ENCODE results near the gene SYNDIG1. TPM values are rescaled to one million over a fixed set of nuclear protein-coding genes. Genes with fewer than 3 reads are reported as not detected.

The SYNDIG1 gene
- total and polyA plus RNA-seq, 2 donors, result 1.7 to 2.2 TPM

- WGBS, result 84% methylated on average over 15 of the region's 15 CpGs
- Histone ChIP-seq H3K4me1 (ENCODE audit: insufficient read depth) (no peaks in the 10 kb centered on the region), H3K4me3 (ENCODE audit: low read depth, low read length) (no peak overlapping the region), H3K27ac (ENCODE audit: low read depth) (no peak overlapping the region), H3K36me3 (ENCODE audit: insufficient read depth) (no peaks in the 10 kb centered on the region)
- no peak for DNase-seq (ENCODE audit: extremely low spot score)
Measured at GRCh38 chr20:24678351-24679106, 209.1 kb downstream of the SYNDIG1 start.

GRCh38 chr20:24679448-24680047, 210.1 kb downstream of the SYNDIG1 start:
- 89% methylated on average over 9 of the region's 9 CpGs for WGBS
- H3K4me1 ChIP-seq (ENCODE audit: insufficient read depth), result no peaks in the 10 kb centered on the region

GRCh38 chr20:24681634-24682495, 212.4 kb downstream of the SYNDIG1 start:
- H3K36me3 ChIP-seq (ENCODE audit: insufficient read depth), result no peaks in the 10 kb centered on the region

More at GRCh38 chr20:24679448-24680047, 210.1 kb downstream of the SYNDIG1 start:
- Histone ChIP-seq H3K27ac (ENCODE audit: low read depth) (no peak overlapping the region), H3K4me3 (ENCODE audit: low read depth, low read length) (no peak overlapping the region), H3K36me3 (ENCODE audit: insufficient read depth) (no peaks in the 10 kb centered on the region)
- no peak for DNase-seq (ENCODE audit: extremely low spot score)

DNA sequence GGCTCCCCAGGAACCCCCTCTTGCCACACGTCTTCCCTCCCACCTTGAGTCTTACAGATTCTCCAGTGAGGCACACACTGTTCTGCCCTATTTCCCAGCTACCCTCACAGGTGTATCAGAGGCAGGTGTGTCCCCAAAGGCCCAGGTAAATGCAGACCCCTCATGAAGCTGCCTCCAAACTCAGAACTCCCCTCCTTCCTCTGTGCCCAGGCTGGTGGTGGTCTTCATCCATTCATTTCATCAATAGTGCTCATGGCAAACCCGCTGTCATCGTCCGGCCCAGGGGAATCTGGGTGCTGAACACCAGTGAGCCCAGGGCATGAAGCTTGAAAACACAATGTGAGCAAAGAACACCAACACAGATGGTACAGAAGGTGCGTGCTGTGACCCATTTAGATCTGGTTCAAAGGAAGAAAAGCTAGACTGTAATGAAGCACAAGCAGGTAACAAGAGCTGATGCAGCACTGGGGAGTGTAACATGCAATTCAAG, 213.1 kb downstream of the SYNDIG1 start:
- WGBS, result 94% methylated on average over 5 of the region's 5 CpGs
- no peak for DNase-seq (ENCODE audit: extremely low spot score)

More at GRCh38 chr20:24681634-24682495, 212.4 kb downstream of the SYNDIG1 start:
- DNase-seq (ENCODE audit: extremely low spot score), result no peak
- Histone ChIP-seq H3K4me1 (ENCODE audit: insufficient read depth) (no peaks in the 10 kb centered on the region), H3K27ac (ENCODE audit: low read depth) (no peak overlapping the region), H3K4me3 (ENCODE audit: low read depth, low read length) (no peak overlapping the region)
- WGBS, result 86% methylated on average over 14 of the region's 14 CpGs

DNA sequence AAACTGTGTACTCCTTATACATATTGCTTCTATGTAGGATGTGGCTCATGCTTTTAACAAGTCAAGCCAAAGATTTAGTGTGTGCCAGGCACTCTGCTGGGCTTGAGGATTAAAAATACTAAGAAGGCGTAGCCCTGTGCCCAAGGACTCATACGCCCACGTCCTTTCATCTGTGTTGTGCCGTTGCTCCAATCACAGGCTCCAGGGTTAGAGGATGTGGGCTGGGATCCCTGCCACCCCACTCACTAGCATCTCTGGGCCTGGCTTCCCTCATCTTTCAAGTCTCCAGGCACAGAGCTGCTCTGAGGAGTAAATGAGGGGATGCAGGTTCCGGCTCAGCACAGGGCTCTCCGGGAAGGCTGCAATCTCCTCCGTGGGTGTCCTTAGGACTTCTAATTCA, 214.2 kb downstream of the SYNDIG1 start:
- H3K27ac ChIP-seq (ENCODE audit: low read depth), result no peak overlapping the region
- no peaks in the 10 kb centered on the region for H3K36me3 ChIP-seq (ENCODE audit: insufficient read depth)
- H3K4me3 ChIP-seq (ENCODE audit: low read depth, low read length), result no peak overlapping the region
- no peak for DNase-seq (ENCODE audit: extremely low spot score)
- WGBS, result 70% methylated on average over 7 of the region's 7 CpGs
- H3K4me1 ChIP-seq (ENCODE audit: insufficient read depth), result no peaks in the 10 kb centered on the region

More for the DNA sequence above, 213.1 kb downstream of the SYNDIG1 start:
- Histone ChIP-seq H3K4me3 (ENCODE audit: low read depth, low read length) (no peak overlapping the region), H3K4me1 (ENCODE audit: insufficient read depth) (no peaks in the 10 kb centered on the region), H3K27ac (ENCODE audit: low read depth) (no peak overlapping the region), H3K36me3 (ENCODE audit: insufficient read depth) (no peaks in the 10 kb centered on the region)

- DNase-seq (ENCODE audit: extremely low spot score), result no peak
- Histone ChIP-seq H3K4me3 (ENCODE audit: low read depth, low read length) (no peak overlapping the region), H3K27ac (ENCODE audit: low read depth) (no peak overlapping the region), H3K4me1 (ENCODE audit: insufficient read depth) (no peaks in the 10 kb centered on the region), H3K36me3 (ENCODE audit: insufficient read depth) (no peaks in the 10 kb centered on the region)
- 79% methylated on average over 9 of the region's 9 CpGs for WGBS
Measured at GRCh38 chr20:24684421-24684871, 215.0 kb downstream of the SYNDIG1 start.

- Histone ChIP-seq H3K27ac (ENCODE audit: low read depth) (no peak overlapping the region), H3K4me1 (ENCODE audit: insufficient read depth) (no peaks in the 10 kb centered on the region), H3K36me3 (ENCODE audit: insufficient read depth) (no peaks in the 10 kb centered on the region), H3K4me3 (ENCODE audit: low read depth, low read length) (no peak overlapping the region)
- no peak for DNase-seq (ENCODE audit: extremely low spot score)
- WGBS, result 84% methylated on average over 16 of the region's 16 CpGs
Measured at GRCh38 chr20:24684956-24685691, 215.7 kb downstream of the SYNDIG1 start.

DNA sequence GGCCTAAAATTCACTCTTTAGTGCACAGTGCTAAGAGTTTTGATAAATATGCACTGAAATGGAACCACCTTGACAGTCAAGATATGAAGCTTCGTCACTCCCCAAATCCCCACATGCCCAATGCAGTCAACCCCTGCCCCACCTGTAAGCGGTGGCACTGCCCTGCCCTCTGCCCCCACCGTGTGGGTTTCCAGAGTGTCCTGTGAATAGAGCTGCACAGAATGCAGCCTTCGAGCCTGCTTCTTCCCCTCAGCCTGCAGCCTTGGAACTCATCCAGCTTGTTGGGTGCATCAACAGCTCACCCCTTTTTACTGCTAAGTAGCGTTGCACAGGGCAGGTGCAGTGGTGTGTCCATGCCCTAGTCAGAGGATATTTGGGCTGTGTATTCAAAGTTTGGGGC, 216.3 kb downstream of the SYNDIG1 start:
- Histone ChIP-seq H3K4me3 (ENCODE audit: low read depth, low read length) (no peak overlapping the region), H3K36me3 (ENCODE audit: insufficient read depth) (no peaks in the 10 kb centered on the region), H3K27ac (ENCODE audit: low read depth) (no peak overlapping the region), H3K4me1 (ENCODE audit: insufficient read depth) (no peaks in the 10 kb centered on the region)
- 71% methylated on average over 5 of the region's 5 CpGs for WGBS
- no peak for DNase-seq (ENCODE audit: extremely low spot score)

DNA sequence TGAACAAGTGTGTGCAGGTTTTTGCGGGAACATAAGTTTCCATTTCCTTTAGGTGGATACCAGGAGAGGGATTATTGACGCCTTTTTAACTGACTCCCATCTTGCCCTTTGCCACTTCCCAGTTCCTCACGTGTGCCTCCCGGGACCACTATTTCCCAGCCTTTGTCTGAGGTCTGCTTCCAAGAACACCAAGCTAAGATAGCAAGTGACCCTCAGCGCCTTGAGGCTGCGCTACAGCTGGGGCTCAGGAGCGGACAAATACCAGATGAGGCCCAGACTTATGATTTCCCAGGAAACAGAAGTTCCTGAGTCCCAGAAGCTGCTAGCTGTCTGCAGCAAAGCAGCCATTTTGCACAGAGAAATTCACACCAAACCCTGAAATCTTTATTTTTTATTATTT, 216.7 kb downstream of the SYNDIG1 start:
- no peaks in the 10 kb centered on the region for H3K36me3 ChIP-seq (ENCODE audit: insufficient read depth)
- no peaks in the 10 kb centered on the region for H3K4me1 ChIP-seq (ENCODE audit: insufficient read depth)
- H3K27ac ChIP-seq (ENCODE audit: low read depth), result no peak overlapping the region
- H3K4me3 ChIP-seq (ENCODE audit: low read depth, low read length), result no peak overlapping the region
- DNase-seq (ENCODE audit: extremely low spot score), result no peak
- 87% methylated on average over 7 of the region's 7 CpGs for WGBS

DNA sequence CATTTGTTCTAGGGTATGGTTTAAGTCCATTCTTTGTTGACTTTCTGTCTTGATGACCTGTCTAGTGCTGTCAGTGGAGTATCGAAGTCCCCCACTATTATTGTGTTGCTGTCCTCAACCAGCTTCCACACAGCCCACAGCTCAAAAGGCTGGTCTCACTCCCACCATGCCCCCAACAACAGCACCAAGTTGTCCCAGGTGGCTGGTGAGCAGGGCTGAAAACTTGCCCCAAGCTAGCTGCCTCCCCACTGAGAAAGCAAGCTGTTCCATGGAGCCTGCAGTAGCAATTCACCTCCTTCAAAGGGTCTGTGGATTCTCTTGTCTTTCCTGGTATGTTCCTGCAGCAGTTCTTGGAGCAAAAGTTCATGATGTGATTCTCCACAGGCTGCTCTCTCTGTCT, 221.0 kb downstream of the SYNDIG1 start:
- DNase-seq (ENCODE audit: extremely low spot score), result no peak
- 88% methylated on average over 1 of the region's 1 CpG for WGBS
- Histone ChIP-seq H3K4me3 (ENCODE audit: low read depth, low read length) (no peak overlapping the region), H3K27ac (ENCODE audit: low read depth) (no peak overlapping the region), H3K4me1 (ENCODE audit: insufficient read depth) (no peaks in the 10 kb centered on the region), H3K36me3 (ENCODE audit: insufficient read depth) (no peaks in the 10 kb centered on the region)

- Histone ChIP-seq H3K4me3 (ENCODE audit: low read depth, low read length) (no peak overlapping the region), H3K4me1 (ENCODE audit: insufficient read depth) (no peaks in the 10 kb centered on the region), H3K27ac (ENCODE audit: low read depth) (no peak overlapping the region), H3K36me3 (ENCODE audit: insufficient read depth) (no peaks in the 10 kb centered on the region)
- 92% methylated on average over 4 of the region's 4 CpGs for WGBS
- DNase-seq (ENCODE audit: extremely low spot score), result no peak
Measured at GRCh38 chr20:24691901-24692351, 222.5 kb downstream of the SYNDIG1 start.

DNA sequence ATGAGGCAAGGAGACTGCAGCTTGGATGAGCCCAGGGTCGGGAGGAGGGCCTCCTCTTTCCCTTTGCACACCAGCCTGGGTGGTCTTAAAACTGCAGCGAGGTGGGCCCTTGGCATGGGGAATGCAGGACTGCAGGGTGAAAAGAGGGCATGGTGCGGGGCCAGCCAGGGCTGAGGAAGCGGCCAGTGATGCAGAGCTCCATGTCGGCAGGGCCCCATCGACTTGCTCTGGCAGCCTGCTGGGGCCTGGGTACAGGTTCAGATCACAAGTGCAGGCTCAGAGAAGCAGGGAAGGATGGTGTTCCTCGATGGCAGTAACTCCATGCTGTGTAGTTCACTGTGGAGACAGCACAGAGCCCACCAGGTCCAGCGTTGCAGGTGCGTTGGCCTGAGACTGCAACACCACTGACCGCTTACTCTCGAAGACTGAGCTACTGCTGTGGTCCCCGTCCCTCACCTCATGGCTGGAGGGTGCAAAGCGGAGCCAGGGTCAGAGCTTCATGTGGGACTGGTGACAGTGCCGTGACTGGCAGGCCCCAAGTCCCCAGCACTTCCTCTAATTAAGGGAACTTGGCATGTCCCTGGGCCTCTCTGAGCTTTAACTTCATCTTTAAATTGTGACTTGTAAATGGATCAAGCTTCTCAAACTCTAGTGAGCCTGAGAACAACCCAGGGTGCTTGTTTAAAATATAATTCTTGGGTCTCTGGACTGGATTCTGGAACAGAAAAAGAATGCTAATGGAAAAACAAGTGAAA, 223.2 kb downstream of the SYNDIG1 start:
- no peaks in the 10 kb centered on the region for H3K4me1 ChIP-seq (ENCODE audit: insufficient read depth)
- H3K4me3 ChIP-seq (ENCODE audit: low read depth, low read length), result no peak overlapping the region
- WGBS, result 89% methylated on average over 14 of the region's 14 CpGs
- no peaks in the 10 kb centered on the region for H3K36me3 ChIP-seq (ENCODE audit: insufficient read depth)
- no peak for DNase-seq (ENCODE audit: extremely low spot score)
- no peak overlapping the region for H3K27ac ChIP-seq (ENCODE audit: low read depth)

All from urinary bladder (tissue), 4 donors.